HG02623 (cell line): Measurements from ENCODE around the gene ALK.

Experiments used
- ATAC-seq: cut with Tn5 transposase; IDR thresholded peaks from one replicate; pipeline ENCODE4 v1.9.1; 2021; ENCODE audit warnings: moderate library complexity; ENCODE audit not compliant: unreplicated experiment

ALK gene

GRCh38 chr2:29910465-29910864 is 10.9 kb downstream of the ALK start:
- no peak for ATAC-seq

GRCh38 chr2:29902356-29902755 is 19.0 kb downstream of the ALK start:
- no peak for ATAC-seq

- ATAC-seq: no peak
Observed at GRCh38 chr2:29900971-29901633, 20.3 kb downstream of the ALK start.

- ATAC-seq: no peak
Observed at GRCh38 chr2:29898999-29899398, 22.4 kb downstream of the ALK start.

GRCh38 chr2:29894822-29895614 is 26.4 kb downstream of the ALK start:
- ATAC-seq: no peak

GRCh38 chr2:29892585-29893259 is 28.7 kb downstream of the ALK start:
- ATAC-seq: no peak

GRCh38 chr2:29881089-29881730 is 40.2 kb downstream of the ALK start:
- no peak for ATAC-seq

- ATAC-seq: no peak
Observed at GRCh38 chr2:29880084-29880483, 41.3 kb downstream of the ALK start.

GRCh38 chr2:29879456-29879855 is 41.9 kb downstream of the ALK start:
- no peak for ATAC-seq

- no peak for ATAC-seq
Observed at GRCh38 chr2:29878898-29879297, 42.5 kb downstream of the ALK start.

GRCh38 chr2:29876374-29876773 is 45.0 kb downstream of the ALK start:
- no peak for ATAC-seq

GRCh38 chr2:29874745-29875144 is 46.6 kb downstream of the ALK start:
- no peak for ATAC-seq

- ATAC-seq: no peak
Observed at GRCh38 chr2:29872870-29873269, 48.5 kb downstream of the ALK start.

GRCh38 chr2:29871541-29871940 is 49.8 kb downstream of the ALK start:
- ATAC-seq: no peak

- ATAC-seq: peak; percentile 61
Observed at GRCh38 chr2:29865512-29865911, 55.9 kb downstream of the ALK start.

GRCh38 chr2:29864988-29865387 is 56.4 kb downstream of the ALK start:
- ATAC-seq: no peak

- no peak for ATAC-seq
Observed at GRCh38 chr2:29855924-29856639, 65.3 kb downstream of the ALK start.

- no peak for ATAC-seq
Observed at GRCh38 chr2:29850794-29851193, 70.6 kb downstream of the ALK start.

GRCh38 chr2:29848566-29849310 is 72.6 kb downstream of the ALK start:
- no peak for ATAC-seq

GRCh38 chr2:29847886-29848285 is 73.5 kb downstream of the ALK start:
- ATAC-seq: no peak
